ENCODE data around the gene DYRK4.

Gene DYRK4

GRCh38 chr12:4630262-4630661 lies 68.3 kb downstream of the DYRK4 start:
- Histone ChIP-seq H3K4me3 (ENCODE audit: low read depth in 1 of 2, low read length in 2 of 2) (no peak overlapping the region), H3K27me3 (ENCODE audit: low read depth, low read length) (no peaks in the 10 kb centered on the region), H3K9me3 (ENCODE audit: control insufficient read depth in 1 of 2, low read length in 2 of 2) (no peaks in the 10 kb centered on the region), H3K27ac (ENCODE audit: low read length) (no peak overlapping the region), H3K4me1 (ENCODE audit: control insufficient read depth in 1 of 2, insufficient read depth in 2 of 2, low read length in 2 of 2) (no peaks in the 10 kb centered on the region), H3K36me3 (ENCODE audit: control insufficient read depth in 1 of 2, insufficient read depth in 2 of 2, low read length in 2 of 2) (no peaks in the 10 kb centered on the region)

DNA sequence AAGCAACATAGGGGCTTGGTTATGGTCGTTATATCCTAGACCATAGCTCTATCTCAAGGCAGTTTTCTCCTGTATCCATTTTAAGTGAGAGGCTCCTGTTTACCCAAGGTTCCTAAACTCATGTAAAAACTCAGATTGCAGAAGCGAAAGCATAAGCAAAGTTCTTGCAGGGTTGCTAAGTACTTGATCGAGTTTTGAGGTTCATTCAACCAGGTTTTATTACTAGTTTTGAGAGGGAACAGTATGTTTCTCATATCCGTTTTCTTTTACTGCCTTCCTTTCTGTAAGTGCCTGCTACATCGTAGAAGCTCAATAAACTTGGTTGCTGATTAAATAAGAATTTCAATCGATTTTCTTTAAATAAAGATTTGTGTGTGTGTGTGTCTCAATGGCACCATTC lies 81.7 kb downstream of the DYRK4 start:
- Histone ChIP-seq H3K4me3 (ENCODE audit: low read depth in 1 of 2, low read length in 2 of 2) (no peak overlapping the region), H3K9me3 (ENCODE audit: control insufficient read depth in 1 of 2, low read length in 2 of 2) (no peaks in the 10 kb centered on the region), H3K36me3 (ENCODE audit: control insufficient read depth in 1 of 2, insufficient read depth in 2 of 2, low read length in 2 of 2) (no peaks in the 10 kb centered on the region), H3K4me1 (ENCODE audit: control insufficient read depth in 1 of 2, insufficient read depth in 2 of 2, low read length in 2 of 2) (peaks cover 0 to 6% of the 10 kb centered on the region in 2 donors), H3K27me3 (ENCODE audit: low read depth, low read length) (no peaks in the 10 kb centered on the region), H3K27ac (ENCODE audit: low read length) (no peak overlapping the region)

DNA sequence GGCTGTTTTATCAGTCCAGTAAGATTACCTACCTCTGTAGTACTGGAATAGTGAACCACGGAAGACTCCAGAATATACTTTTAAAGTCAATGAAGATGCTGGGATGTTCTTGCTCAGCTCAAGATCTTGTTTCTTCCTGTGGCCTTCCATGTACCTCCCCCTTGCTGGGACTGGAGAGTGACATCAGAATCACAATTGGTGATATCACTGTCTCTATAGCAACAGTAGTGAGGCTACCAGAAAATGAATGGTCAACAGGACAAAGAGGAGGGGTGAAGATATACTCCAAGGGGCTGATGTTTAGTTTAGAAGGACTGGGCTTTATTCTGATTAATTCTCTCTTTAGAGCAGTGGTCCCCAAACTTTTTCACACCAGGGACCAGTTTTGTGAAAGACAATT lies 83.0 kb downstream of the DYRK4 start:
- Histone ChIP-seq H3K4me3 (ENCODE audit: low read depth in 1 of 2, low read length in 2 of 2) (no peak overlapping the region), H3K27ac (ENCODE audit: low read length) (no peak overlapping the region), H3K36me3 (ENCODE audit: control insufficient read depth in 1 of 2, insufficient read depth in 2 of 2, low read length in 2 of 2) (no peaks in the 10 kb centered on the region), H3K9me3 (ENCODE audit: control insufficient read depth in 1 of 2, low read length in 2 of 2) (no peaks in the 10 kb centered on the region), H3K27me3 (ENCODE audit: low read depth, low read length) (no peaks in the 10 kb centered on the region), H3K4me1 (ENCODE audit: control insufficient read depth in 1 of 2, insufficient read depth in 2 of 2, low read length in 2 of 2) (peaks cover 1 to 11% of the 10 kb centered on the region in 2 donors)

GRCh38 chr12:4648104-4648500 lies 86.1 kb downstream of the DYRK4 start:
- Histone ChIP-seq H3K27me3 (ENCODE audit: low read depth, low read length) (no peaks in the 10 kb centered on the region), H3K9me3 (ENCODE audit: control insufficient read depth in 1 of 2, low read length in 2 of 2) (no peaks in the 10 kb centered on the region), H3K4me3 (ENCODE audit: low read depth in 1 of 2, low read length in 2 of 2) (peak overlapping the region; percentile 83 to 91), H3K36me3 (ENCODE audit: control insufficient read depth in 1 of 2, insufficient read depth in 2 of 2, low read length in 2 of 2) (no peaks in the 10 kb centered on the region), H3K27ac (ENCODE audit: low read length) (peak overlapping the region; percentile 86), H3K4me1 (ENCODE audit: control insufficient read depth in 1 of 2, insufficient read depth in 2 of 2, low read length in 2 of 2) (peaks cover 8 to 24% of the 10 kb centered on the region in 2 donors)

DNA sequence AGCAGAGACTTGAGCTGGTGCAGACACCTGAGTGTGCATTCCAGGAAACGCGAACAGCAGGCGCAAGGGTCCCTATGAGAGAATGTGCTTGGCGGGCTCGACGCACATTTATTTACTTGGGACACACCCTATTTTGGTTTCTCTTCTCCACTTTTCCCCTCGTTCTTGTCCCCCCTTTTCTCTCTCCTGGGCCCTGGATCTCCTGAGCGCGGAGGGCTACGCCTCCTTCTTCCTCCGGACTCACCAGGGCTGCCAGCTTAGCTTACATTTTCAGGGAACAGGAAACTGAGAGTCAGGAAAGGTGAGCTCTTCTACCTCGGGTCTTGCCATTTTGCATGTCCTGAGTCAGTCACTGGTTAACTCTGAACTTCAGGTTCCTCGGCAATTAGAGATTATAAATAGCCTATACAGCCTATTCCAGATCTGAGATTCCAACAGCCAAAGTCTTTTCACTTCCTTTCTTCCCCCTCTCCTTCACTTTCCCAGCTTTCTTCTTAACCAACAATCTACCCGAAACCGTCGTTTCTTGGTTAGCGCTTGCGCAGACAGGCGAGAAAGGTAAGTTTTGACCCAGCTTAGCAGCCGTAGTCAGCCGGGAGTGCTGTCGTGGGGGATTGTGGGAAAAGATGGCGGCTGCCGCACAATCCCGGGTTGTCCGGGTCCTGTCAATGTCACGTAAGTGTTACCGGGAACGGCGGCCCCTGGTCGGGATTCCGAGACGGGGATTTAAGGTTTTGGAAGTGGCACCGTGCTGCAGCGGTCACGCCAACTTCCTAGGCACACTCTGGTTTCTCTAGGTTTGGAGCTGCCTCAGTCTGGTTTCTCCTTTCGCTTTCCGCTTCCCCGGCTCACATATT lies 86.7 kb downstream of the DYRK4 start, which contains the start of the genes AKAP3 and NDUFA9:
Gene AKAP3 (minus strand): TSS at position 551 of the 857 bp plus-strand sequence. CDS start 10,855 bp downstream, outside the sequence.
Gene NDUFA9 (plus strand): TSS at position 614 of the 857 bp plus-strand sequence. CDS start 13 bp downstream, at position 627.
- H3K27me3 ChIP-seq (ENCODE audit: low read depth, low read length): no peaks in the 10 kb centered on the region
- H3K4me3 ChIP-seq (ENCODE audit: low read depth in 1 of 2, low read length in 2 of 2): peak within 1 kb of the TSS; percentile 83 to 91
- H3K9me3 ChIP-seq (ENCODE audit: control insufficient read depth in 1 of 2, low read length in 2 of 2): no peaks in the 10 kb centered on the region
- peak within 1 kb of the TSS; percentile 86 for H3K27ac ChIP-seq (ENCODE audit: low read length)
- H3K36me3 ChIP-seq (ENCODE audit: control insufficient read depth in 1 of 2, insufficient read depth in 2 of 2, low read length in 2 of 2): no peaks in the 10 kb centered on the region
- H3K4me1 ChIP-seq (ENCODE audit: control insufficient read depth in 1 of 2, insufficient read depth in 2 of 2, low read length in 2 of 2): peaks cover 8 to 28% of the 10 kb centered on the region in 2 donors

DNA sequence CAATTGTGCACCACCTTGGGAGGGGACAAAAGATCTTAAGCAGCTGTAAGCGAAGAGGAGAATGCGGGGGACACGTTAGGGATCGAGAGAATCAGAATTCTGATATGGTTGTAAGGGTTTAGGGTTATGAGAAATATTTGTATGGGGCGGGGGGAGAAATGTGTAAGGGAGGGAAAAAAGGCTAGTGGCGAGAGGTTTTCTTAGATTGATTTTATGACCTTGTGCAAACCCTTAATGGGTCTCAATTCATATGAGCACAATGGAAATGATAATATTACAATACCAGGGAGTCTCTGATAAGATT lies 87.3 kb downstream of the DYRK4 start:
- peak overlapping the region; percentile 83 to 91 for H3K4me3 ChIP-seq (ENCODE audit: low read depth in 1 of 2, low read length in 2 of 2)
- peaks cover 8 to 28% of the 10 kb centered on the region in 2 donors for H3K4me1 ChIP-seq (ENCODE audit: control insufficient read depth in 1 of 2, insufficient read depth in 2 of 2, low read length in 2 of 2)
- peaks cover 0 to 5% of the 10 kb centered on the region in 2 donors for H3K36me3 ChIP-seq (ENCODE audit: control insufficient read depth in 1 of 2, insufficient read depth in 2 of 2, low read length in 2 of 2)
- H3K27ac ChIP-seq (ENCODE audit: low read length): peak overlapping the region; percentile 86
- no peaks in the 10 kb centered on the region for H3K9me3 ChIP-seq (ENCODE audit: control insufficient read depth in 1 of 2, low read length in 2 of 2)
- H3K27me3 ChIP-seq (ENCODE audit: low read depth, low read length): no peaks in the 10 kb centered on the region

- Histone ChIP-seq H3K27ac (ENCODE audit: low read length) (no peak overlapping the region), H3K27me3 (ENCODE audit: low read depth, low read length) (no peaks in the 10 kb centered on the region), H3K4me3 (ENCODE audit: low read depth in 1 of 2, low read length in 2 of 2) (no peak overlapping the region), H3K36me3 (ENCODE audit: control insufficient read depth in 1 of 2, insufficient read depth in 2 of 2, low read length in 2 of 2) (peaks cover 31 to 41% of the 10 kb centered on the region in 2 donors), H3K9me3 (ENCODE audit: control insufficient read depth in 1 of 2, low read length in 2 of 2) (no peaks in the 10 kb centered on the region), H3K4me1 (ENCODE audit: control insufficient read depth in 1 of 2, insufficient read depth in 2 of 2, low read length in 2 of 2) (peaks cover 8 to 23% of the 10 kb centered on the region in 2 donors)
Measured at GRCh38 chr12:4653257-4653656, 91.2 kb downstream of the DYRK4 start.

GRCh38 chr12:4653691-4654090 lies 91.7 kb downstream of the DYRK4 start:
- Histone ChIP-seq H3K27me3 (ENCODE audit: low read depth, low read length) (no peaks in the 10 kb centered on the region), H3K4me3 (ENCODE audit: low read depth in 1 of 2, low read length in 2 of 2) (no peak overlapping the region), H3K4me1 (ENCODE audit: control insufficient read depth in 1 of 2, insufficient read depth in 2 of 2, low read length in 2 of 2) (peaks cover 8 to 22% of the 10 kb centered on the region in 2 donors), H3K27ac (ENCODE audit: low read length) (no peak overlapping the region), H3K9me3 (ENCODE audit: control insufficient read depth in 1 of 2, low read length in 2 of 2) (no peaks in the 10 kb centered on the region), H3K36me3 (ENCODE audit: control insufficient read depth in 1 of 2, insufficient read depth in 2 of 2, low read length in 2 of 2) (peaks cover 32 to 44% of the 10 kb centered on the region in 2 donors)
